ENCODE data around the gene RBBP7.

RBBP7 gene

GRCh38 chrX:16842684-16843083 is 27.5 kb downstream of the RBBP7 start:
- Histone ChIP-seq H3K79me2 (ENCODE audit: insufficient read depth, low read length) (no peaks in the 10 kb centered on the region), H3K4me2 (ENCODE audit: low read depth, low read length, poor library complexity, severe bottlenecking) (no peak overlapping the region), H3F3A (ENCODE audit: insufficient read depth) (peaks cover 35% of the 10 kb centered on the region; the same call in 1 of the 2 replicates), H3K36me3 (ENCODE audit: low read length) (peaks cover 12% of the 10 kb centered on the region; the same call in 1 of the 2 replicates), H2AFZ (ENCODE audit: low read depth, low read length, severe bottlenecking) (no peak overlapping the region), H3K9ac (ENCODE audit: low read length) (no peak overlapping the region), H4K20me1 (ENCODE audit: low read depth, low read length) (no peaks in the 10 kb centered on the region), H3K9me3 (ENCODE audit: insufficient read depth, low read length) (no peaks in the 10 kb centered on the region), H3K27ac (ENCODE audit: low read depth, low read length) (no peak overlapping the region), H3K4me3 (ENCODE audit: insufficient read depth, low read length, poor library complexity, severe bottlenecking) (no peak overlapping the region), H3K27me3 (ENCODE audit: low read length) (no peaks in the 10 kb centered on the region), H3K9me2 (replicated peaks; ENCODE audit: insufficient read depth, low read length) (no peaks in the 10 kb centered on the region)
- TF ChIP-seq CTCF (IDR thresholded peaks at IDR 0.05; ENCODE audit: insufficient read depth, low read length, poor library complexity, severe bottlenecking) (no peak), EZH2phosphoT487 (conservative IDR thresholded peaks at IDR 0.05; ENCODE audit: low read length) (no peak)

GRCh38 chrX:16839852-16840460 is 30.2 kb downstream of the RBBP7 start:
- no peaks in the 10 kb centered on the region for H3K9me3 ChIP-seq (ENCODE audit: insufficient read depth, low read length)
- H3K4me3 ChIP-seq (ENCODE audit: insufficient read depth, low read length, poor library complexity, severe bottlenecking) = no peak overlapping the region
- H4K20me1 ChIP-seq (ENCODE audit: low read depth, low read length) = no peaks in the 10 kb centered on the region
- H3K79me2 ChIP-seq (ENCODE audit: insufficient read depth, low read length) = no peaks in the 10 kb centered on the region
- no peaks in the 10 kb centered on the region for H3K9me2 ChIP-seq (replicated peaks; ENCODE audit: insufficient read depth, low read length)
- H3F3A ChIP-seq (ENCODE audit: insufficient read depth) = peaks cover 25% of the 10 kb centered on the region; the same call in 1 of the 2 replicates
- H3K36me3 ChIP-seq (ENCODE audit: low read length) = peaks cover 5% of the 10 kb centered on the region; the same call in 1 of the 2 replicates
- H3K4me2 ChIP-seq (ENCODE audit: low read depth, low read length, poor library complexity, severe bottlenecking) = no peak overlapping the region
- H3K27me3 ChIP-seq (ENCODE audit: low read length) = no peaks in the 10 kb centered on the region
- no peak overlapping the region for H3K27ac ChIP-seq (ENCODE audit: low read depth, low read length)
- TF ChIP-seq CTCF (IDR thresholded peaks at IDR 0.05; ENCODE audit: insufficient read depth, low read length, poor library complexity, severe bottlenecking) (no peak), EZH2phosphoT487 (conservative IDR thresholded peaks at IDR 0.05; ENCODE audit: low read length) (no peak)
- H2AFZ ChIP-seq (ENCODE audit: low read depth, low read length, severe bottlenecking) = no peak overlapping the region
- H3K9ac ChIP-seq (ENCODE audit: low read length) = no peak overlapping the region

- Histone ChIP-seq H3K36me3 (ENCODE audit: low read length) (no peaks in the 10 kb centered on the region; the same call in 1 of the 2 replicates), H4K20me1 (ENCODE audit: low read depth, low read length) (no peaks in the 10 kb centered on the region), H3K27me3 (ENCODE audit: low read length) (no peaks in the 10 kb centered on the region), H3K4me3 (ENCODE audit: insufficient read depth, low read length, poor library complexity, severe bottlenecking) (no peak overlapping the region), H2AFZ (ENCODE audit: low read depth, low read length, severe bottlenecking) (no peak overlapping the region), H3K9me3 (ENCODE audit: insufficient read depth, low read length) (no peaks in the 10 kb centered on the region), H3K27ac (ENCODE audit: low read depth, low read length) (no peak overlapping the region), H3K79me2 (ENCODE audit: insufficient read depth, low read length) (no peaks in the 10 kb centered on the region), H3K9me2 (replicated peaks; ENCODE audit: insufficient read depth, low read length) (no peaks in the 10 kb centered on the region), H3K4me2 (ENCODE audit: low read depth, low read length, poor library complexity, severe bottlenecking) (no peak overlapping the region), H3K9ac (ENCODE audit: low read length) (no peak overlapping the region), H3F3A (ENCODE audit: insufficient read depth) (peaks cover 19% of the 10 kb centered on the region; the same call in 1 of the 2 replicates)
- TF ChIP-seq EZH2phosphoT487 (conservative IDR thresholded peaks at IDR 0.05; ENCODE audit: low read length) = no peak
- no peak for TF ChIP-seq CTCF (IDR thresholded peaks at IDR 0.05; ENCODE audit: insufficient read depth, low read length, poor library complexity, severe bottlenecking)
These were observed 30.8 kb downstream of the RBBP7 start for GRCh38 chrX:16839219-16839851.

Data from SU-DHL-6 (cell line).